Activated effector memory CD4-positive, alpha-beta T cell treated with anti-CD3 and anti-CD28 coated beads, Interleukin-2, amount 50 U/mL, for 16 hours (primary cell): ENCODE results near the gene LZTR1.
"Not testable (repeated sequence)": the region's sequence is repeated elsewhere in the genome, so short reads cannot be mapped to it uniquely, and the experiment has no call there.

Experiments used
- DNase-seq: peaks from one replicate; pipeline ENCODE4 v3.0.0-alpha.2; 2020

Gene LZTR1

GRCh38 chr22:20966883-20967696 is 15.0 kb upstream of the LZTR1 start, which contains the start of gene AIFM3:
Gene AIFM3, plus strand, starts transcription at chr22:20967255. Its CDS starts 690 bp downstream, at chr22:20967945.
- no peak for DNase-seq

- DNase-seq = no peak
Measured at GRCh38 chr22:20967697-20968211, 14.3 kb upstream of the LZTR1 start.

GRCh38 chr22:20968281-20968977 is 13.7 kb upstream of the LZTR1 start:
- no peak for DNase-seq

GRCh38 chr22:20970939-20971657 is 11.0 kb upstream of the LZTR1 start:
- no peak for DNase-seq

GRCh38 chr22:20972014-20972694 is 9.9 kb upstream of the LZTR1 start:
- not testable (repeated sequence) for DNase-seq

- no peak for DNase-seq
Measured at GRCh38 chr22:20972933-20973577, 9.0 kb upstream of the LZTR1 start.

- DNase-seq = no peak
Measured at GRCh38 chr22:20973634-20974286, 8.3 kb upstream of the LZTR1 start.

- DNase-seq = no peak
Measured at GRCh38 chr22:20974336-20974955, 7.7 kb upstream of the LZTR1 start.

- DNase-seq = no peak
Measured at GRCh38 chr22:20975541-20976290, 6.4 kb upstream of the LZTR1 start.

- no peak for DNase-seq
Measured at GRCh38 chr22:20976291-20976877, 5.7 kb upstream of the LZTR1 start.

GRCh38 chr22:20977019-20977418 is 5.1 kb upstream of the LZTR1 start:
- no peak for DNase-seq

GRCh38 chr22:20977516-20978170 is 4.5 kb upstream of the LZTR1 start:
- DNase-seq = no peak

GRCh38 chr22:20978419-20978818 is 3.7 kb upstream of the LZTR1 start:
- DNase-seq = no peak

- DNase-seq = peak; percentile 82
Measured at GRCh38 chr22:20979243-20979809, 2.8 kb upstream of the LZTR1 start.

GRCh38 chr22:20979940-20980453 is 2.1 kb upstream of the LZTR1 start:
- DNase-seq = no peak

GRCh38 chr22:20980523-20980922 is 1.6 kb upstream of the LZTR1 start:
- DNase-seq = no peak

- DNase-seq = no peak
Measured at GRCh38 chr22:20980938-20981722, 967 bp upstream of the LZTR1 start.

GRCh38 chr22:20982563-20982882 is 426 bp downstream of the LZTR1 start:
- no peak for DNase-seq
